ENCODE measurements around the gene ABL2.
"Not testable (repeated sequence)": the region's sequence is repeated elsewhere in the genome, so short reads cannot be mapped to it uniquely, and the experiment has no call there.

Gene ABL2

DNA sequence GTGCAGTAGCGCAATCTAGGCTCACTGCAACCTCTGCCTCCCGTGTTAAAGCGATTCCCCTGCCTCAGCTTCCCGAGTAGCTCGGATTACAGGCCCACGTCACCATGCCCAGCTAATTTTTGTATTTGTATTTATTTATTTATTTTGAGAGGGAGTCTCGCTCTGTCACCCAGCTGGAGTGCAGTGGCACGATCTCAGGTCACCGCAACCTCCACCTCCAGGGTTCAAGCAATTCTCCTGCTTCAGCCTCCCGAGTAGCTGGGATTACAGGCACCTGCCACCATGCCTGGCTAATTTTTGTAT lies 59.1 kb downstream of the ABL2 start:
- CTCF ChIA-PET, H3K4me3 Mint-ChIP-seq, H3K9me3 Mint-ChIP-seq, H3K4me1 Mint-ChIP-seq, DNase-seq, H3K36me3 Mint-ChIP-seq, H3K27me3 Mint-ChIP-seq, H3K27ac Mint-ChIP-seq: not testable (repeated sequence)

DNA sequence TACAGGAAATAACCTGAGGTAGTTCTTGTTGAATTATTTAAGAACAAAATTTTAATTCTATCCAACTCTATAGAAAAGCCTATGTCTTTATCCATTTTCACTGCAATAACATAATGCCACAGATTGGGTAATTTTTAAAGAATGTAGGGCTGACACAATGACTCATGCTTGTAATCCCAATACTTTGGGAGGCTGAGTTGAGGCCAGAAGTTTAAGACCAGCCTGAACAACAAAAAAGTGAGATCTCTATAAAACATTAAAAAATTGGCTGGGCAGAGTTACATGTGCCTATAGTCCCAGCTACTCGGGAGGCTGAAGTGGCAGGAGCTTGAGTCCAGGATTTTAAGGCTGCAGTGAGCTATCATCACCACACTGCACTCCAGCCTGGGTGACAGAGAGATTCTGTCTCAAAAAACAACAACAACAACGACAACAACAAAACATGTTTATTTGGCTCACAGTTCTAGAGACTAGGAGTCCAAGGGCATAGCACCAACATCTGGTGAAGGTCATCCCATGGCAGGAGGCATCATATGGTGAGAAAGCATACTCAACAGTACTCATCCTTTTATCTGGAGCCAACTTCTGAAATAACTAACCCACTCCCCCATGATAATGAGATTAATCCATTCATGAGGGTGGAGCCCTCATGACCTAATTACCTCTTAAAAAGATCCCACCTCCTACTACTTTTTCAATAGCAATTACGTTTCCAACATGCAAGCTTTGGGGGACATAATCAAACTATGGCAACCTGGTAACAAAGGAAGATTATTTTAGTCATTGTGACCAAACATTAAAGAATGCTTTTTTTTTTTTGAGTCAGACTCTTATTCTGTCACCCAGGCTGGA lies 59.6 kb downstream of the ABL2 start:
- CTCF ChIA-PET, result no interaction called here
- H3K4me3 Mint-ChIP-seq, result no peak overlapping the region
- DNase-seq, result no peak
- H3K9me3 Mint-ChIP-seq, result no peaks in the 10 kb centered on the region
- H3K36me3 Mint-ChIP-seq, result no peaks in the 10 kb centered on the region
- no peak overlapping the region for H3K27ac Mint-ChIP-seq
- no peaks in the 10 kb centered on the region for H3K4me1 Mint-ChIP-seq
- no peaks in the 10 kb centered on the region for H3K27me3 Mint-ChIP-seq

GRCh38 chr1:179168536-179168935 lies 60.9 kb downstream of the ABL2 start:
- H3K4me3 Mint-ChIP-seq, result no peak overlapping the region
- no peaks in the 10 kb centered on the region for H3K36me3 Mint-ChIP-seq
- no peaks in the 10 kb centered on the region for H3K4me1 Mint-ChIP-seq
- no peaks in the 10 kb centered on the region for H3K9me3 Mint-ChIP-seq
- DNase-seq, result no peak
- CTCF ChIA-PET, result interaction anchor here (0.7 kb wide), 1 partner anchor 17 kb away, joined by 3 read pairs; no protein-coding TSS in a partner anchor
- no peaks in the 10 kb centered on the region for H3K27me3 Mint-ChIP-seq
- H3K27ac Mint-ChIP-seq, result no peak overlapping the region

- Mint-ChIP-seq H3K4me1 (no peaks in the 10 kb centered on the region), H3K9me3 (no peaks in the 10 kb centered on the region), H3K27ac (no peak overlapping the region), H3K4me3 (no peak overlapping the region), H3K36me3 (no peaks in the 10 kb centered on the region), H3K27me3 (no peaks in the 10 kb centered on the region)
- CTCF ChIA-PET, result no interaction called here
- no peak for DNase-seq
These were observed 61.5 kb downstream of the ABL2 start for GRCh38 chr1:179167955-179168354.

- Mint-ChIP-seq H3K36me3 (no peaks in the 10 kb centered on the region), H3K9me3 (no peaks in the 10 kb centered on the region), H3K27ac (no peak overlapping the region), H3K4me1 (no peaks in the 10 kb centered on the region), H3K4me3 (no peak overlapping the region), H3K27me3 (no peaks in the 10 kb centered on the region)
- no peak for DNase-seq
- CTCF ChIA-PET, result interaction anchor here (0.6 kb wide), 1 partner anchor 164 kb away, joined by 3 read pairs; no protein-coding TSS in a partner anchor
These were observed 62.1 kb downstream of the ABL2 start for GRCh38 chr1:179167418-179167777.

DNA sequence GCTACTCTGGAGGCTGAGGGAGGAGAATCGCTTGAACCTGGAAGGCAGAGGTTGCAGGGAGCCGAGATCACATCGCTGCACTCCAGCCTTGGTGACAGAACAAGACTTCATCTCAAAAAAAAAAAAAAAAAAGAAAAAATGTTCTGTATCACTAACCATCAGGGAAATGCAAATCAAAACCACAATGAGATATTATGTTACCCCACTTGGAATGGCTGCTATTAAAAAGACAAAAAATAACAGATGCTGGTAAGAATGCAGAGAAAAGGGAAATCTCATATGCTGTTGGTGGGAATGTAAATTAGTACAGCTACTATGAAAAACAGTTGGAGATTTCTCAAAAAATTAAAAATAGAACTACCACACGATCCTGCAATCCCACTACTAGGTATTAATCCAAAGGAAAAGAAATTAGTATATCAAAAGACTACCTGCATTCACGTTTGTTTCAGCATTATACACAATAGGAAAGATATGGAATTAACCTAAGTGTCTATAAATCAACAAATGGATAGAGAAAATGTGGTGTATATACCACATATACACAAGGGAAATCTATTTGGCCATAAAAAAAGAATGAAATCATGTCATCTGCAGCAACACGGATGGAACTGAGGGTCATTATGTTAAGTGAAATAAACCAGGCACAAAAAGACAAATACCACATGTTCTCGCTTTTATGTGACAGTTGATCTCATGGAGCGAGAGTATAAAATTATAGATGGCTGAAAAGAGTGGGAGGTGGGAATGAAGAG lies 62.6 kb downstream of the ABL2 start:
- Mint-ChIP-seq H3K27ac (no peak overlapping the region), H3K4me3 (no peak overlapping the region), H3K4me1 (no peaks in the 10 kb centered on the region), H3K9me3 (no peaks in the 10 kb centered on the region), H3K27me3 (no peaks in the 10 kb centered on the region), H3K36me3 (no peaks in the 10 kb centered on the region)
- CTCF ChIA-PET, result interaction anchor here (0.6 kb wide), 1 partner anchor 164 kb away, joined by 3 read pairs; no protein-coding TSS in a partner anchor
- no peak for DNase-seq

- no peaks in the 10 kb centered on the region for H3K9me3 Mint-ChIP-seq
- no peak overlapping the region for H3K27ac Mint-ChIP-seq
- DNase-seq, result no peak
- no peaks in the 10 kb centered on the region for H3K36me3 Mint-ChIP-seq
- no peak overlapping the region for H3K4me3 Mint-ChIP-seq
- CTCF ChIA-PET, result no interaction called here
- H3K27me3 Mint-ChIP-seq, result no peaks in the 10 kb centered on the region
- H3K4me1 Mint-ChIP-seq, result no peaks in the 10 kb centered on the region
These were observed 65.0 kb downstream of the ABL2 start for GRCh38 chr1:179164494-179164893.

- Mint-ChIP-seq H3K4me3 (no peak overlapping the region), H3K4me1 (peaks cover 8% of the 10 kb centered on the region), H3K27me3 (no peaks in the 10 kb centered on the region)
These were observed 72.8 kb downstream of the ABL2 start for GRCh38 chr1:179156708-179157107.

DNA sequence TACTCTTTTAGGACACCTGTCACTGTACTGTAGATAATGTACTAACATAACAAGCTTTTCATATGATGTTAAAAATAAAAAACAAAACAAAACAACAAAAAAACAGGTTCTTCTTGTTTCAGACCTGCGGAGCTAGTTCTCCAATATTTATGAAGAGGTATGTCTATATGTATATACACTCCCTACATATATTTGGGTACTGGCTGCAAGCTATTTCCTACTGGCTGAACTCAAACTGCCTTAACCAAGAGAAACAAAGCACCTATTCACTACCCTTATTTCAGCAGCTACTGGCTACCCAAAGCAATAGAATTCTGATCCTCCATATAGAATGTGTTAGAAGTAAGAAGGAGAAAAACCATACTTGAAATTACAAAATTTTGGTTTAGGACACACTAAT lies 73.5 kb downstream of the ABL2 start:
- no peak for DNase-seq
- H3K4me3 Mint-ChIP-seq, result no peak overlapping the region
- CTCF ChIA-PET, result no interaction called here

More at GRCh38 chr1:179156708-179157107, 72.8 kb downstream of the ABL2 start:
- CTCF ChIA-PET, result no interaction called here
- H3K9me3 Mint-ChIP-seq, result no peaks in the 10 kb centered on the region
- H3K36me3 Mint-ChIP-seq, result peaks cover 1% of the 10 kb centered on the region
- no peak for DNase-seq
- H3K27ac Mint-ChIP-seq, result no peak overlapping the region

DNA sequence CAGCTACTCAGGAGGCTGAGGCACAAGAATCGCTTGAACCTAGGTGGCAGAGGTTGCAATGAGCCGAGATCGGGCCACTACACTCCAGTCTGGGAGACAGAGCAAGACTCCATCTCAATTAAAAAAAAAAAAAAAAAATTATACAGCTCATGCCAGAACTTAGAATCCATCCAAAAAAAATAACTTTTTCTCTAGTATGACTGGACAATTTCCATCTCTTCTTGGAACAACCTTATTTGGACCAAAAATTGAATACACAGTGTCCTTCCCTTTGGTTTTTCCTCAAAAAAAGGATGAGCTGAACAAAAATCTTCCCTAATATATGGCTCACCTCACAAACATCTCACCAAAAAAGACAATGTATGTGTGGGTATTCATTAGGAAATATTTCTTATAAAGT lies 73.9 kb downstream of the ABL2 start:
- Mint-ChIP-seq H3K4me3 (no peak overlapping the region), H3K36me3 (peaks cover 1% of the 10 kb centered on the region), H3K9me3 (no peaks in the 10 kb centered on the region), H3K4me1 (peaks cover 8% of the 10 kb centered on the region), H3K27me3 (no peaks in the 10 kb centered on the region), H3K27ac (no peak overlapping the region)
- CTCF ChIA-PET, result no interaction called here
- no peak for DNase-seq

More for the DNA sequence above, 73.5 kb downstream of the ABL2 start:
- Mint-ChIP-seq H3K4me1 (peaks cover 8% of the 10 kb centered on the region), H3K9me3 (no peaks in the 10 kb centered on the region), H3K27ac (no peak overlapping the region), H3K27me3 (no peaks in the 10 kb centered on the region), H3K36me3 (peaks cover 1% of the 10 kb centered on the region)

GRCh38 chr1:179154437-179154836 lies 75.0 kb downstream of the ABL2 start:
- Mint-ChIP-seq H3K27ac (no peak overlapping the region), H3K27me3 (no peaks in the 10 kb centered on the region), H3K4me1 (peaks cover 8% of the 10 kb centered on the region), H3K36me3 (peaks cover 5% of the 10 kb centered on the region), H3K9me3 (no peaks in the 10 kb centered on the region), H3K4me3 (no peak overlapping the region)
- CTCF ChIA-PET, result no interaction called here
- no peak for DNase-seq

- H3K4me1 Mint-ChIP-seq, result peaks cover 8% of the 10 kb centered on the region
- H3K4me3 Mint-ChIP-seq, result no peak overlapping the region
- H3K36me3 Mint-ChIP-seq, result peaks cover 5% of the 10 kb centered on the region
- CTCF ChIA-PET, result no interaction called here
- no peak for DNase-seq
- H3K9me3 Mint-ChIP-seq, result no peaks in the 10 kb centered on the region
- no peak overlapping the region for H3K27ac Mint-ChIP-seq
- no peaks in the 10 kb centered on the region for H3K27me3 Mint-ChIP-seq
These were observed 76.3 kb downstream of the ABL2 start for GRCh38 chr1:179153217-179153616.

- no peaks in the 10 kb centered on the region for H3K9me3 Mint-ChIP-seq
- peaks cover 8% of the 10 kb centered on the region for H3K4me1 Mint-ChIP-seq
- H3K27ac Mint-ChIP-seq, result no peak overlapping the region
- no peak for DNase-seq
- peaks cover 5% of the 10 kb centered on the region for H3K36me3 Mint-ChIP-seq
- no peaks in the 10 kb centered on the region for H3K27me3 Mint-ChIP-seq
- CTCF ChIA-PET, result no interaction called here
- no peak overlapping the region for H3K4me3 Mint-ChIP-seq
These were observed 77.4 kb downstream of the ABL2 start for GRCh38 chr1:179151908-179152682.

GRCh38 chr1:179146911-179147310 lies 82.6 kb downstream of the ABL2 start:
- CTCF ChIA-PET, result no interaction called here
- no peaks in the 10 kb centered on the region for H3K9me3 Mint-ChIP-seq
- no peak overlapping the region for H3K27ac Mint-ChIP-seq
- H3K36me3 Mint-ChIP-seq, result peaks cover 5% of the 10 kb centered on the region
- no peaks in the 10 kb centered on the region for H3K27me3 Mint-ChIP-seq
- no peak overlapping the region for H3K4me3 Mint-ChIP-seq
- H3K4me1 Mint-ChIP-seq, result peaks cover 18% of the 10 kb centered on the region
- no peak for DNase-seq

All from activated naive CD4-positive, alpha-beta T cell treated with anti-CD3 and anti-CD28 coated beads, Interleukin-2, amount 10 ng/mL, durations not matched to agents 7 days and 5 days (primary cell).